ENCODE results near the gene TIFAB.
A peak's percentile ranks its signal among the peaks of the same experiment; 100 is the strongest.

TIFAB gene

DNA sequence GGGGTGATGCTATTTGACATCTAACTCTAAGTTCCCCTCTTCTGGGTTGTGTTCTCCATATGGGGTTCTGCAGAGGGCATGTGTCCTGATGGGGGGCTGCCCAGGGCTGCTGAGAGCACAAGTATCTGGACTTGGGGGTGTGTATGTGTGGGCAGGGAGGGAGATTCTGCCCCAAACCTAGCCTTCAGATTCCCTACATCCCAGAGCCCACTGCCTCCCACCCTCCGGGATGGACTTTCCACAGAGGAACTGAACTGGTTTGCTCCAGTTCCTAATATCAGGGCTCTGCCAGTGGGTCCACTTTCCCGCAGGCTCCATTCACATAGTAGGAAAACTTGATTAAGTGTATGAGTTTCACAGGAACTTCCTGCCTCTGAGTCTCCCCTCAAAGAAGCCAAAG lies 16.4 kb upstream of the TIFAB start:
- ChIA-PET POLR2A (ENCODE audit: low non-redundant PET) (no interaction called here), CTCF (interaction anchor here (1.0 to 4.3 kb wide), 4 partner anchors 11 to 97 kb away, joined by 3 to 45 read pairs (median 8); no protein-coding TSS in a partner anchor)
- DNase-seq (ENCODE audit: low spot score), result no peak
- TF ChIP-seq, protein P1, sequence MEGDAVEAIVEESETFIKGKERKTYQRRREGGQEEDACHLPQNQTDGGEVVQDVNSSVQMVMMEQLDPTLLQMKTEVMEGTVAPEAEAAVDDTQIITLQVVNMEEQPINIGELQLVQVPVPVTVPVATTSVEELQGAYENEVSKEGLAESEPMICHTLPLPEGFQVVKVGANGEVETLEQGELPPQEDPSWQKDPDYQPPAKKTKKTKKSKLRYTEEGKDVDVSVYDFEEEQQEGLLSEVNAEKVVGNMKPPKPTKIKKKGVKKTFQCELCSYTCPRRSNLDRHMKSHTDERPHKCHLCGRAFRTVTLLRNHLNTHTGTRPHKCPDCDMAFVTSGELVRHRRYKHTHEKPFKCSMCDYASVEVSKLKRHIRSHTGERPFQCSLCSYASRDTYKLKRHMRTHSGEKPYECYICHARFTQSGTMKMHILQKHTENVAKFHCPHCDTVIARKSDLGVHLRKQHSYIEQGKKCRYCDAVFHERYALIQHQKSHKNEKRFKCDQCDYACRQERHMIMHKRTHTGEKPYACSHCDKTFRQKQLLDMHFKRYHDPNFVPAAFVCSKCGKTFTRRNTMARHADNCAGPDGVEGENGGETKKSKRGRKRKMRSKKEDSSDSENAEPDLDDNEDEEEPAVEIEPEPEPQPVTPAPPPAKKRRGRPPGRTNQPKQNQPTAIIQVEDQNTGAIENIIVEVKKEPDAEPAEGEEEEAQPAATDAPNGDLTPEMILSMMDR (conservative IDR thresholded peaks at IDR 0.05; ENCODE audit: low read depth), result no peak
- no peak overlapping the region for H3K27ac ChIP-seq

DNA sequence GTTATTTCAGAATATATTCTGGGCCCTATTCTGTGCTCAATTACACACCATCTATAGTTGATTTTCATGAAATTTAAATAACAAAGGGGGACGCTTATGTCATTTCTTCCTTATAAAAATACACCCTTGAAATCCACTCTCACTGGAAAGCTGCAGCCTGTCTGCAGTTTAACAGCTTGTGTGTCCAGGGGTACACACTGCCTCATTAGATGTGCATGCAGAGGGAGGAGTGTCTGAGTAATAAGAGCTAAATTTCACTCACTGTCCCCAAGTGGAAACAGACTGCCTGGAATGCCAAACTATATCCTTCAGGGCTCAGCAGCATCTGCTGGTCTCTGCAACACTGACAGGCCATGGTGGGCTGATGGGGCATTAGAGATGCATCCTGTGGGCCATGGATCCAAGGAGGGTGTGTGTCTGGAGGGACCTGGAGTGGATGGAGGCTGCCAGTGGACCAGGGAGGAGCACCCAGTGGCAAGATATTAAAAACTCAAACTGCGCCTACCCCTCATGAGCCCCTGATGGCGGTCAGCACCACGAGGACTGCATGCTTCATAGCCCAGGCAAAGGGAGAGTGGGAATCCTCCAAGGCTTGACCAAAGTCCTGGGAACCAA lies 15.8 kb upstream of the TIFAB start:
- TF ChIP-seq, protein P1 (conservative IDR thresholded peaks at IDR 0.05; ENCODE audit: low read depth), result no peak
- H3K27ac ChIP-seq, result no peak overlapping the region
- POLR2A ChIA-PET (ENCODE audit: low non-redundant PET), result no interaction called here
- no peak for DNase-seq (ENCODE audit: low spot score)
- CTCF ChIA-PET, result interaction anchor here (1.0 to 14.1 kb wide), 4 partner anchors 11 to 98 kb away, joined by 3 to 455 read pairs (median 28); no protein-coding TSS in a partner anchor

DNA sequence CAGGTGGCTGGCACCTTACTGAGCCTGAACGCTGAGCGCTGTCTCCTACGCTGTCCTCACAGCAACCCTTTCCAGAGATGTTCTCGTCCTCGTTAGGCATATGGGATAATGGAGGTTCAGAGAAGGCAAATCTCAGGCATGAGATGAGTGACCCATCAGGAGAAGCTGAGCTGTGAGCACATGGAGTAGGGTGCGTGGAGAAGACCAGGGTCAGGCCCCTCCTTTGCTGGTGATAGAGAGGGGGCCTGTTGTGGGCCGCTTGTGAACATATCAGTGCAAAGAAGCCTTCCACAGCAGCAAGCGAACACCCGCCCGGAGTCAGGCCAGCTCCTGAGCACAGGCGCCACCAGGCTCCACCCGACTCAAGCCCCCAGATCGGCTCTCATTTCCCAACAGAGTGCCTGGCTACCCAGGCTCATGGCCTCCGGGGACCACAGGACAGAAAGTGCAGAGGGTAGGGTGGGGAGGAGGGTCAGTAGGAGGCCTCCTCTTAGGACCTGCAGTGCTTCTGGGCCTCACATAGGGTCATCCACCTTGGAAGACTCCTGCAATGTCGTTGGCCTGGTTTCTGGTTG lies 15.0 kb upstream of the TIFAB start:
- ChIA-PET CTCF (interaction anchor here (0.6 to 14.1 kb wide), 14 partner anchors 11 to 367 kb away, joined by 3 to 455 read pairs (median 5); partner anchors contain the start of gene NEUROG1), POLR2A (ENCODE audit: low non-redundant PET) (no interaction called here)
- H3K27ac ChIP-seq, result no peak overlapping the region
- TF ChIP-seq, protein P1 (conservative IDR thresholded peaks at IDR 0.05; ENCODE audit: low read depth), result no peak
- DNase-seq (ENCODE audit: low spot score), result no peak

DNA sequence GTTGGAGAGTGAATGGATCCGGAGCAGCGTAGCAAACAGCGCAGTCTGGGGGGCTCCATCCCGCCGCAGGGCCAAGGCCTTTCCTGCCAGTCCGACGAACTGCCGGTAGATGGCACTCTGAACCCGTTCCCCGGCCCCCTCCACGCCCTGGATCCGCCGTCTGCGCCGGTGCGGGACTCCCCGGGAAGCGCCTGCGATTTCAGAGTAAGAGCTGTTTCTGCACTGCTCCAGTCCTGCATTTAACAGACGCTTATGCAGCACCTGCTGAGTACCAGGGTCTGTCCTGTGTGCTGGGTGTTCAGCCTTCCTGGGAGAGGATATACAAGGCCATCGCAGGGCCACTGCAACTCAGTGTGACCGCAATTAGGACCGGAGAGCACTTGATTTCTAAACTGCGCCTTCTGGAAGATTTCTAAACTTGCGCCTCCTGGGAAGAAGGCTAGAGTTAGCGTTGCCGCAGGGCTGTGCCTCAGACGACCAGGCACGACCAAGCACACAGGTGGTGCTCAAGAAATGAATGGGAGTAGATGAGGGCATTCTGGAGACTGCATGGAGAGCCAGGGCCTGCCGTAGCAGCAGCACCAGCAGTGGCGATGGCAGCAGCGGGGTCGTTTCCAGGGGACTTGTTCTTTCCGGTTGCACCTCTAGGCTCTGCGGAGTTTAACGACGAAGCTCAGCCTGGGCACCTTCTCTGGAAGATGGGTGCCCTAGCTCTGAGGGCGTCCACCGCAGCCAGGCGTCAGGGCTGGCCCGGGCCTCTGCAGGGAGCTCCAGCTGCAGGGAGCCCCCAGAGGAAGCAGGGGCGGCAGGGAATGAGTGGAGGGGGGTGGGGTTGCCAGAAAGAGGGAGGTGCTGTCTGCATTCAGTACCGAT lies 14.3 kb upstream of the TIFAB start:
- H3K27ac ChIP-seq, result no peak overlapping the region
- ChIA-PET CTCF (interaction anchor here (0.6 to 14.1 kb wide), 36 partner anchors 10 to 644 kb away, joined by 3 to 455 read pairs (median 4); partner anchors contain the start of gene NEUROG1), POLR2A (ENCODE audit: low non-redundant PET) (no interaction called here)
- peak; percentile 94 for DNase-seq (ENCODE audit: low spot score)
- TF ChIP-seq, protein P1 (conservative IDR thresholded peaks at IDR 0.05; ENCODE audit: low read depth), result peak; percentile 98

DNA sequence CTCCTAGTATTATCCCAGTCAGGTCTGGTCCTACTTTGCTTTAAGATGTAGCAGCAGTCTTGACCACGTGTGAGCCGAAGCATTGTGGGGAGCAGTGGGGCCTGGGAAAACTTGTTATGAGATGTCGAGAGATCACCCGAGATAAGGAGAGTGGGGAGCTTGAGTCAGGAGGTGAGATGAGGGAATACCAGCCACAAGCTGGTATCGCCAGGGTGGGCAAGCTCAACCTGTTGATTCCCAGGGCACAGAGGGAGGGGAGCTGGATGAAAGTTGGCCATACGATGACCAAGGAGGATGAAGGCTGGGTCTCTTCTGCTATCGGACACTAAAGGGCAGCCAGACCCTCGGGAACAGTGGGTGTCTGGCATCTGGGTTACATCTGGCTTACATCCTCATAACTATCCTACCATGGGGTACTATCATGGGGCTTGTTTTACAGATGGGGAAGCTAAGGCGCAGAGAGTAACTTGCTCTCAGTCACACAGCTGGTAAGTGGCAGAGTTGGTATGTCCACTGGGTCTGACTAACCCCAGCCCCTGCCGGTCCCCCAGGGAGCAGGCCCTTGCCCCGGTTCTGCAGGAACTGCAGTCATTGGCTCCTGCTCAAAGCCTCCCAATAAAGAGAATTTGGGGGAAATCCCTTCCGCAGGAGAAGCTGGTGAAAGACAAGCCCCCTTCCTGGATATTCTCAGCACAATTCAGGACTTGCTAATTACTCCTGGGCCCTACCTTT lies 13.4 kb upstream of the TIFAB start:
- TF ChIP-seq, protein P1 (conservative IDR thresholded peaks at IDR 0.05; ENCODE audit: low read depth), result no peak
- H3K27ac ChIP-seq, result no peak overlapping the region
- ChIA-PET CTCF (interaction anchor here (0.6 to 14.1 kb wide), 25 partner anchors 9 to 1122 kb away, joined by 3 to 455 read pairs (median 6); no protein-coding TSS in a partner anchor), POLR2A (ENCODE audit: low non-redundant PET) (no interaction called here)
- no peak for DNase-seq (ENCODE audit: low spot score)

Measured in RWPE1 (cell line).